Measurements from ENCODE around the gene COL9A3. TPM values are rescaled to one million over a fixed set of nuclear protein-coding genes. Genes with fewer than 3 reads are reported as not detected.
A peak's percentile ranks its signal among the peaks of the same experiment; 100 is the strongest.

The COL9A3 gene
- total RNA-seq, 1 experiment from 2014 or later: not detected

GRCh38 chr20:62820208-62820961 lies 3.5 kb downstream of the COL9A3 start:
- peak; percentile 38 for DNase-seq (ENCODE audit: unreplicated experiment)
- Mint-ChIP-seq H3K27ac (ENCODE audit: low read depth, unreplicated experiment) (no peak overlapping the region), H3K27me3 (ENCODE audit: insufficient read depth, unreplicated experiment) (no peaks in the 10 kb centered on the region), H3K4me1 (ENCODE audit: insufficient read depth, unreplicated experiment) (peaks cover 7% of the 10 kb centered on the region), H3K9me3 (ENCODE audit: unreplicated experiment) (no peaks in the 10 kb centered on the region), H3K4me3 (ENCODE audit: unreplicated experiment) (no peak overlapping the region), H3K36me3 (ENCODE audit: insufficient read depth, unreplicated experiment) (no peaks in the 10 kb centered on the region)
- no TSS peak for BruUV-seq (replicated peaks)
- intact Hi-C loops (cut with micrococcal nuclease): loop anchor here (5.0 kb wide), 1 partner anchor 42 kb away; the partner anchor contains the start of gene TCFL5
- CTCF ChIA-PET: interaction anchor here (0.6 to 4.8 kb wide), 2 partner anchors 12 to 205 kb away, joined by 3 to 25 read pairs; no protein-coding TSS in a partner anchor
- no peak for TF ChIP-seq CTCF (IDR thresholded peaks at IDR 0.05; ENCODE audit: unreplicated experiment)
- POLR2A ChIA-PET: interaction anchor here (0.6 kb wide), 1 partner anchor 868 kb away, joined by 3 read pairs; no protein-coding TSS in a partner anchor

GRCh38 chr20:62820962-62821725 lies 4.3 kb downstream of the COL9A3 start:
- BruUV-seq (replicated peaks): no TSS peak
- Mint-ChIP-seq H3K36me3 (ENCODE audit: insufficient read depth, unreplicated experiment) (no peaks in the 10 kb centered on the region), H3K4me3 (ENCODE audit: unreplicated experiment) (no peak overlapping the region), H3K9me3 (ENCODE audit: unreplicated experiment) (no peaks in the 10 kb centered on the region), H3K4me1 (ENCODE audit: insufficient read depth, unreplicated experiment) (peaks cover 7% of the 10 kb centered on the region), H3K27ac (ENCODE audit: low read depth, unreplicated experiment) (no peak overlapping the region), H3K27me3 (ENCODE audit: insufficient read depth, unreplicated experiment) (no peaks in the 10 kb centered on the region)
- DNase-seq (ENCODE audit: unreplicated experiment): no peak
- ChIA-PET CTCF (interaction anchor here (2.3 to 4.8 kb wide), 2 partner anchors 12 to 13 kb away, joined by 14 to 25 read pairs; no protein-coding TSS in a partner anchor), POLR2A (interaction anchor here (0.6 kb wide), 1 partner anchor 867 kb away, joined by 3 read pairs; no protein-coding TSS in a partner anchor)
- TF ChIP-seq CTCF (IDR thresholded peaks at IDR 0.05; ENCODE audit: unreplicated experiment): no peak
- intact Hi-C loops (cut with micrococcal nuclease): loop anchor here (5.0 kb wide), 1 partner anchor 41 kb away; the partner anchor contains the start of gene TCFL5

- Mint-ChIP-seq H3K27me3 (ENCODE audit: insufficient read depth, unreplicated experiment) (no peaks in the 10 kb centered on the region), H3K9me3 (ENCODE audit: unreplicated experiment) (no peaks in the 10 kb centered on the region), H3K4me1 (ENCODE audit: insufficient read depth, unreplicated experiment) (peaks cover 7% of the 10 kb centered on the region), H3K4me3 (ENCODE audit: unreplicated experiment) (no peak overlapping the region), H3K27ac (ENCODE audit: low read depth, unreplicated experiment) (no peak overlapping the region), H3K36me3 (ENCODE audit: insufficient read depth, unreplicated experiment) (no peaks in the 10 kb centered on the region)
- TF ChIP-seq CTCF (IDR thresholded peaks at IDR 0.05; ENCODE audit: unreplicated experiment): no peak
- BruUV-seq (replicated peaks): no TSS peak
- intact Hi-C loops (cut with micrococcal nuclease): loop anchor here (1.0 to 5.0 kb wide), 2 partner anchors 41 to 188 kb away; partner anchors contain the start of gene TCFL5
- DNase-seq (ENCODE audit: unreplicated experiment): no peak
- ChIA-PET POLR2A (no interaction called here), CTCF (interaction anchor here (1.2 to 2.3 kb wide), 4 partner anchors 11 to 98 kb away, joined by 3 to 14 read pairs (median 4); no protein-coding TSS in a partner anchor)
Observed at GRCh38 chr20:62821726-62822210, 4.9 kb downstream of the COL9A3 start.

All from MCF 10A (cell line).